ENCODE data around the gene NPTX1.

NPTX1 gene

DNA sequence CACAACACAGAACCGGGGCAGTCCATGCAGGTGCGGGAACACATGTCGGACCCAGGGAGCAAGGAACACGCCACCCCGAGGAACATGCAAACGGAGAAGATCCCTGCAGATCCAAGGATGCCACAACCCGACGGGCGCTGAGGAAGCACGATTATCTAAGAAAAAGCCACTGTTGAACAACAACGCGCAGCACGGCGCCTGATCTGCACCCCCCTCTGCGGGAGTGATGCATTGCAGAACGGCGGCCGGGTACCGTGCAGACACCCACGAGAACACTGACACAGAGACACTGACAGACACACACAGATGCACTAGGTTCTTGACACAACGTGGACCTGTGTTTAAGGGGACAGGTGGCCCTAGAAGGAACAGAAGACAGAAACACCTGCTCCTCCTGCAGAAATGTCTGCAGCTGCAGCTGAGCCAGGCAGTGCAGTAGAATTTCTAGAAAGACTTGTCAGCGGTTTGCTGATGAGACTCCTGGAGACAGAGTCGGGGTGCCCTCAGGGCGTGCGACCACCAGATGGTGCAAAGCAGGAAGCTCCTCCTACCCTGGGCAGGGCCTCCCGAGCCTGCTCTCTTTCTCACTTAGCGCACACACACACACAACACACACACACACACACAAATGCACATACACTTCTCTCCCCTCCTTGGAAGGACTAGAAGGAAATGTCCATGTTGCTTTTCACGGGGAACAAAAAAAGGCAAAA, 7.5 kb downstream of the NPTX1 start:
- no peak for DNase-seq (ENCODE audit: low read depth in 2 of 2)
- TF ChIP-seq, protein P1, sequence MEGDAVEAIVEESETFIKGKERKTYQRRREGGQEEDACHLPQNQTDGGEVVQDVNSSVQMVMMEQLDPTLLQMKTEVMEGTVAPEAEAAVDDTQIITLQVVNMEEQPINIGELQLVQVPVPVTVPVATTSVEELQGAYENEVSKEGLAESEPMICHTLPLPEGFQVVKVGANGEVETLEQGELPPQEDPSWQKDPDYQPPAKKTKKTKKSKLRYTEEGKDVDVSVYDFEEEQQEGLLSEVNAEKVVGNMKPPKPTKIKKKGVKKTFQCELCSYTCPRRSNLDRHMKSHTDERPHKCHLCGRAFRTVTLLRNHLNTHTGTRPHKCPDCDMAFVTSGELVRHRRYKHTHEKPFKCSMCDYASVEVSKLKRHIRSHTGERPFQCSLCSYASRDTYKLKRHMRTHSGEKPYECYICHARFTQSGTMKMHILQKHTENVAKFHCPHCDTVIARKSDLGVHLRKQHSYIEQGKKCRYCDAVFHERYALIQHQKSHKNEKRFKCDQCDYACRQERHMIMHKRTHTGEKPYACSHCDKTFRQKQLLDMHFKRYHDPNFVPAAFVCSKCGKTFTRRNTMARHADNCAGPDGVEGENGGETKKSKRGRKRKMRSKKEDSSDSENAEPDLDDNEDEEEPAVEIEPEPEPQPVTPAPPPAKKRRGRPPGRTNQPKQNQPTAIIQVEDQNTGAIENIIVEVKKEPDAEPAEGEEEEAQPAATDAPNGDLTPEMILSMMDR (IDR thresholded peaks at IDR 0.05; ENCODE audit: low read depth, low read length) = no peak
- H3K4me3 ChIP-seq (replicated peaks in 1 of 2; ENCODE audit: low read depth in 2 of 2, low read length in 2 of 2) = no peak overlapping the region

DNA sequence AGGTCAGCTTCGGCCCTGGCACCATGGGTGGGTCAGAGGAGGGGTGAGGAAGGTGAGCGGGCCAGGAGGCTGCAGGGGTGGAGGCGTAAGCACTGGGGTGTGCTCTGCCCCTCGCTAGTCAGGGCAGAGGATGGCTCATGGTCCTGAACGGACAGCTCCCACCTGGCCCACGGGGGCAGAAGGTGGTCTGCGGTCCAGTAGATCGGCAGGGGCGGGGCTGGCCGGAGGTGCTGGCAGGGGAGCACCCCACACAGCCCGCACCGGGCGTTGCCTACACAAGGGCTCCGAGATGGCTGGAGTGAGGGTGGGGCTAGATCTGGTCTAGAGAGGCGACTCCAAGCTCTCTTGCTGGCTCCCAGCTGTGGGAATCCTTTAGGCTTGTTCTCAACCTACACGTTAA, 8.2 kb downstream of the NPTX1 start:
- no peak for DNase-seq (ENCODE audit: low read depth in 2 of 2)
- TF ChIP-seq, protein P1 (IDR thresholded peaks at IDR 0.05; ENCODE audit: low read depth, low read length) = no peak
- H3K4me3 ChIP-seq (replicated peaks in 1 of 2; ENCODE audit: low read depth in 2 of 2, low read length in 2 of 2) = no peak overlapping the region

DNA sequence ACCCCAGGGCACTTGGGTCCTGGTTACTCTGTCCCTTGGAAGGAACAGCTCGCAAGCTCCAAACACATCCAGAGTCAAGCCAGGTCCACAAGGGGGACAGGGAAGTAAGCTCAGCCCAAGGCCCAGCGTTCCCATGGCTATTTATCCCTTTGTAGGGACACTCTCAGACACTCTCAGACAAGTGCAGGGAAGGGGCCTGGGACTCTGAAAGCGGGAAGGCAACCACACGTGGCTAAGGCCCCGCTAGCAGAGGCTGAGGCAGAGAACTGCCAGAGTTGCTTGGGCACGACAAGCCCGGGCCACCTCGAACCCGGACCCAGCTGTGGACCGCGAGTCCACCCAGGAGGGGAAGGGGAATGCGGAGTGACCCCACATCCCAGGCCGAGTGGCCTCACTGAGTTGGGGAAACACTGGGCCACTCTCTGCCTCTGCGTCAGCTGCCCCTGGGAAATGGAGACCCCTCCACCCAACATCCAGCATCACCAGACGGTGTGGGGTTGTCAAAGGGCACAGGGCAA, 10.2 kb downstream of the NPTX1 start:
- TF ChIP-seq, protein P1 (IDR thresholded peaks at IDR 0.05; ENCODE audit: low read depth, low read length) = no peak
- DNase-seq (ENCODE audit: low read depth in 2 of 2) = no peak

DNA sequence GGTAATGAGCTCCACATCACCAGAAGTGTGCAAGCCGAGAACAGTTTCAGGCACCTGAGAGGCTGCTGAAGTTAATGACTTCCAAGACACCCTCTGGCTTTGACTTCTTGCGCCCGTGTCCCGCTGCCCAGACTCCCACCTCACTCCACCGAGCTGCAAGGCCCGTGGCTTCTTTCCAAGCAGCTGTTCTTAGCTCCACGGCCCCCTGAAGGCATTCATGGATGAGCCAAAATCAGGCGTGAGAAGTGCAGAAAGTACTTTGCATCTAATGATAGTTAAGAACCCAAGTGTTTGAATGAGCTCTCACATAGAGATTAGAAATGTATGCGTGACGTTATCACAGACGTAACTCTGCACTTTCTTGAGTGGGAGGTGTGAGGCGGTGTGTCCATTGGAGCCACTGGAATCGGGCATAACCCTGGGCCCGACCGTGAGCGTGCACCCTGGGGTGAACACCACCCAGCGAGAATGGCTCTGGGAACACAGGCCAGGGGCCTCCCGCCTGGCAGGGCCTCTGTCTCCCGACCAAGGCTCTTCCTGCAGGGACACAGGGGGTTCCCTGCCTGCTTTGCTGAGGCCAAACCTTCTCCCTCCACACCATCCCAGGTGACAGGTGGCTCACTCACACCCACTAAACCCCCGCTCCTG, 11.0 kb downstream of the NPTX1 start:
- H3K4me3 ChIP-seq (replicated peaks in 1 of 2; ENCODE audit: low read depth in 2 of 2, low read length in 2 of 2) = no peak overlapping the region
- TF ChIP-seq, protein P1 (IDR thresholded peaks at IDR 0.05; ENCODE audit: low read depth, low read length) = no peak
- no peak for DNase-seq (ENCODE audit: low read depth in 2 of 2)

More for the DNA sequence above, 10.2 kb downstream of the NPTX1 start:
- H3K4me3 ChIP-seq (replicated peaks in 1 of 2; ENCODE audit: low read depth in 2 of 2, low read length in 2 of 2) = no peak overlapping the region

DNA sequence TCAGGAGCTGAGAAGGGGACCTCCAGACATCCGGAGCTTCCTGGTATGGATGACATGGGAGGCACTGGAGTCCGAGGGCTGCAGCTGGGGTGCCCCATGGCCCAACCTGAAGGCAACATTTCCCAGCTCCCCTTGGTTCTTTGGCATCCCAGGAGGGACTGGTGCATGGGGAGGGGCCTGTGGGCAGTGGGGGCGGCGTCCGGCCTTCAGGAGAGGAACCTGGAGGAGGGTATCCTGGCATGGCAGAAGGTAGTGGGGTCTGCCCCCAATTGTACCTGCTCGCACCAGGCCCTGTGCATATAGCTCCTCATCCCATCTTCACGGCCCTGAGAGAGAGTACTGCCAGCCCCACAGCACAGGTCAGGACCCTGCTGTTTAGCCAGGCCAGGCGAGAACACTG, 11.9 kb downstream of the NPTX1 start:
- TF ChIP-seq, protein P1 (IDR thresholded peaks at IDR 0.05; ENCODE audit: low read depth, low read length) = no peak
- no peak overlapping the region for H3K4me3 ChIP-seq (replicated peaks in 1 of 2; ENCODE audit: low read depth in 2 of 2, low read length in 2 of 2)
- no peak for DNase-seq (ENCODE audit: low read depth in 2 of 2)

DNA sequence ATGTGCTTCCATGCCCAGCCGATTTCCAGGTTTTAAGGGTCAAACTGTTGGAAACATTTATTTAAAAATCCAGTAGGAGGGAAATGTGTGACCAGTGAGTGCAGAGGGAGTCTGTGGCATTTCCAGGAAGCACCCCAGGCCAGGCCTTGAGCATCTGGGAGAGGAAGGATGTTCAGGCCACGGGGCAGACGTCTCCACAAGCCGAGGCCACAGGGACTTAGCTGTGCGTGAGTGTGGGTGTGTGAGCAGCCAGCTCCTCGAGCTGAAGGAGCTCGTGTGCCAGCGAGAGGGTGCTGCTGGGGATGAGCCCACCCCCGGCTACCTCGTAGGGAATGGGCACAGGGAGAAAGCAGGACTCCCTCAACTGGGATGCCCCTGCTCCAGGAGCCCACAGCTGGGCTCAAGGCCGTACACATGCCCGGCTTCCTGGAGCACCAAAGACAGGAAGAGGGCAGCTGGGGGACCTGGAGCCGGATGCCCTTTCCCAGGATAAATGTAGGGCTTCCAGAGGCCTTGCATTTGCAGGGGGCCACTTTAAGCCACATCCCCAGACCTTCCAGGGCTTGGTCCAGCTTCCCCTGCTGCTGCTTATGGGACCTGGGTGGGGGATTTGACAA, 12.5 kb downstream of the NPTX1 start:
- H3K4me3 ChIP-seq (replicated peaks in 1 of 2; ENCODE audit: low read depth in 2 of 2, low read length in 2 of 2) = no peak overlapping the region
- DNase-seq (ENCODE audit: low read depth in 2 of 2) = no peak
- TF ChIP-seq, protein P1 (IDR thresholded peaks at IDR 0.05; ENCODE audit: low read depth, low read length) = no peak

Measured in cardiac fibroblast (primary cell).